ENCODE measurements around the gene B9D1. TPM values are rescaled to one million over a fixed set of nuclear protein-coding genes. Genes with fewer than 3 reads are reported as not detected.
A peak's percentile ranks its signal among the peaks of the same experiment; 100 is the strongest.

The B9D1 gene
- polyA plus RNA-seq, 3 donors, result 1.0 TPM; not detected in 2

DNA sequence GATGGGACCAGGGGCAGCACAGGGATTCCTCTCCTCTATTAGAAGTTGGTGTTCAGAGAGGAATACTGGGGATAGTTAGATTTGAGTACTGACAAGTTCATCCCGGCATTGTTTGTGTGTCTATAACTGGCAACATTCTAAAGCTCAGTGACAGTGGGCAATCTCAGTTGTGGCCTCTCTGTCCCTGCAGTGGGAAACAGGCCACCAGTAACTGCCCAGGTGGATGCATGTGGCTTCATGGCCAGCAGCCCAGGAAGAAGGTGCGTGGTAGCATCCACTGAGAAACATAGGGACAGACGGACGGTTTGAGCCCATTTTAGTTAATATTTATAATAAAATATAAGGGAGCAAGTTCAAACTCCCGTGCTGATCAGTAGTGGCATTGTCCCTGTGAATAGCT, 51.5 kb downstream of the B9D1 start:
- H3K4me3 Mint-ChIP-seq, result peak overlapping the region in 1 of 2 donors; percentile 75
- Histone ChIP-seq H4K20me1 (ENCODE audit: insufficient read depth, low read length) (peaks cover 6% of the 10 kb centered on the region), H3K4me3 (replicated peaks in 1 of 3; ENCODE audit: low read depth in 2 of 3, low read length in 3 of 3) (no peak overlapping the region), H3K79me2 (ENCODE audit: insufficient read depth, low read length) (no peaks in the 10 kb centered on the region), H3K36me3 (replicated peaks in 1 of 2; ENCODE audit: control insufficient read depth in 1 of 2, insufficient read depth in 2 of 2, low read length in 2 of 2) (no peaks in the 10 kb centered on the region), H3K9me3 (replicated peaks in 1 of 2; ENCODE audit: control insufficient read depth in 1 of 2, insufficient read depth in 1 of 2, low read length in 2 of 2) (no peaks in the 10 kb centered on the region), H3K27me3 (ENCODE audit: control insufficient read depth in 2 of 2, insufficient read depth in 2 of 2, low read length in 2 of 2) (peaks cover 46 to 88% of the 10 kb centered on the region in 2 donors), H3K9ac (ENCODE audit: insufficient read depth, low read length, poor library complexity, severe bottlenecking) (no peak overlapping the region), H3K4me1 (ENCODE audit: control insufficient read depth in 1 of 2, insufficient read depth in 2 of 2, low read length in 2 of 2) (peaks cover 25 to 27% of the 10 kb centered on the region in 2 donors), H3K27ac (ENCODE audit: low read depth in 1 of 2, low read length in 2 of 2) (no peak overlapping the region), H2AFZ (ENCODE audit: insufficient read depth, low read depth, low read length, poor library complexity, severe bottlenecking) (no peak overlapping the region), H3K4me2 (replicated peaks; ENCODE audit: extremely low read depth, low read length, poor library complexity, severe bottlenecking) (no peak overlapping the region)
- WGBS (ENCODE audit: insufficient coverage), result 89% methylated on average over 1 of the region's 5 CpGs
- no peak for DNase-seq
- H3K36me3 Mint-ChIP-seq, result peaks cover 12 to 33% of the 10 kb centered on the region in 2 donors
- intact Hi-C loops (cut with micrococcal nuclease), result no loop called here
- H3K27me3 Mint-ChIP-seq (ENCODE audit: low read depth in 3 of 3), result peaks cover 87 to 94% (median 91%) of the 10 kb centered on the region in 3 donors
- H3K4me1 Mint-ChIP-seq, result peaks cover 40% of the 10 kb centered on the region
- peak overlapping the region in 2 of 7 donors; percentile 19 to 75 for H3K27ac Mint-ChIP-seq
- TF ChIP-seq, protein P1, sequence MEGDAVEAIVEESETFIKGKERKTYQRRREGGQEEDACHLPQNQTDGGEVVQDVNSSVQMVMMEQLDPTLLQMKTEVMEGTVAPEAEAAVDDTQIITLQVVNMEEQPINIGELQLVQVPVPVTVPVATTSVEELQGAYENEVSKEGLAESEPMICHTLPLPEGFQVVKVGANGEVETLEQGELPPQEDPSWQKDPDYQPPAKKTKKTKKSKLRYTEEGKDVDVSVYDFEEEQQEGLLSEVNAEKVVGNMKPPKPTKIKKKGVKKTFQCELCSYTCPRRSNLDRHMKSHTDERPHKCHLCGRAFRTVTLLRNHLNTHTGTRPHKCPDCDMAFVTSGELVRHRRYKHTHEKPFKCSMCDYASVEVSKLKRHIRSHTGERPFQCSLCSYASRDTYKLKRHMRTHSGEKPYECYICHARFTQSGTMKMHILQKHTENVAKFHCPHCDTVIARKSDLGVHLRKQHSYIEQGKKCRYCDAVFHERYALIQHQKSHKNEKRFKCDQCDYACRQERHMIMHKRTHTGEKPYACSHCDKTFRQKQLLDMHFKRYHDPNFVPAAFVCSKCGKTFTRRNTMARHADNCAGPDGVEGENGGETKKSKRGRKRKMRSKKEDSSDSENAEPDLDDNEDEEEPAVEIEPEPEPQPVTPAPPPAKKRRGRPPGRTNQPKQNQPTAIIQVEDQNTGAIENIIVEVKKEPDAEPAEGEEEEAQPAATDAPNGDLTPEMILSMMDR (IDR thresholded peaks at IDR 0.05), result no peak
- peaks cover 0 to 10% (median 3%) of the 10 kb centered on the region in 7 donors for H3K9me3 Mint-ChIP-seq

DNA sequence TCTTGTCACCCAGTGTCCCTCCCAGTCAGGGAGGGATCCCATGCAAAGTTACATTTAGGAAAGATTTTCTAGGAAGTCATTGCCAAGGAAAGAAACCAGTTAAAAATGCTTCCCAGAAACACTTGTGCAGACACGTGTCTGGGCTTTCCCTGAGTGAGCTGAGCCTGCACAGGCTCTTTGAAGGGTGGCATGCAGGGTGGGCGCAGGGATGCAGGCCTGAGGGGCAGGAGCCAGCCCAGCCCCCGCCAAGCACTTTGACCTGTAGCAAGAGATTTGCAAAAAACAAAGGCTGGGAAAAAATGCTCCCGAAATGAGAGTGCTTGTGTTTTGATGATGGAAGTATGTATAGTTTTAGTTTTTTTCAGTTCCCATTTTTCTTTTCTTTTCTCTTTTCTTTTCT, 52.4 kb downstream of the B9D1 start:
- TF ChIP-seq, protein P1 (IDR thresholded peaks at IDR 0.05), result no peak
- Mint-ChIP-seq H3K4me1 (peaks cover 48% of the 10 kb centered on the region), H3K27ac (peak overlapping the region in 1 of 7 donors; percentile 2), H3K4me3 (peak overlapping the region in 1 of 2 donors; percentile 84), H3K36me3 (peaks cover 16 to 41% of the 10 kb centered on the region in 2 donors), H3K27me3 (ENCODE audit: low read depth in 3 of 3) (peaks cover 88 to 94% (median 91%) of the 10 kb centered on the region in 3 donors), H3K9me3 (peaks cover 0 to 19% (median 3%) of the 10 kb centered on the region in 7 donors)
- Histone ChIP-seq H3K4me2 (replicated peaks; ENCODE audit: extremely low read depth, low read length, poor library complexity, severe bottlenecking) (no peak overlapping the region), H2AFZ (ENCODE audit: insufficient read depth, low read depth, low read length, poor library complexity, severe bottlenecking) (no peak overlapping the region), H3K27ac (ENCODE audit: low read depth in 1 of 2, low read length in 2 of 2) (no peak overlapping the region), H3K79me2 (ENCODE audit: insufficient read depth, low read length) (no peaks in the 10 kb centered on the region), H3K27me3 (ENCODE audit: control insufficient read depth in 2 of 2, insufficient read depth in 2 of 2, low read length in 2 of 2) (peaks cover 46 to 86% of the 10 kb centered on the region in 2 donors), H3K4me3 (replicated peaks in 1 of 3; ENCODE audit: low read depth in 2 of 3, low read length in 3 of 3) (no peak overlapping the region), H3K9ac (ENCODE audit: insufficient read depth, low read length, poor library complexity, severe bottlenecking) (no peak overlapping the region), H4K20me1 (ENCODE audit: insufficient read depth, low read length) (peaks cover 14% of the 10 kb centered on the region), H3K9me3 (replicated peaks in 1 of 2; ENCODE audit: control insufficient read depth in 1 of 2, insufficient read depth in 1 of 2, low read length in 2 of 2) (no peaks in the 10 kb centered on the region), H3K36me3 (replicated peaks in 1 of 2; ENCODE audit: control insufficient read depth in 1 of 2, insufficient read depth in 2 of 2, low read length in 2 of 2) (no peaks in the 10 kb centered on the region), H3K4me1 (ENCODE audit: control insufficient read depth in 1 of 2, insufficient read depth in 2 of 2, low read length in 2 of 2) (peaks cover 34 to 36% of the 10 kb centered on the region in 2 donors)
- WGBS (ENCODE audit: insufficient coverage), result 93% methylated on average over 3 of the region's 4 CpGs
- no peak for DNase-seq
- intact Hi-C loops (cut with micrococcal nuclease), result no loop called here
